CD14-positive monocyte (primary cell): Measurements from ENCODE around the gene KIFC3. TPM values are rescaled to one million over a fixed set of nuclear protein-coding genes. Genes with fewer than 3 reads are reported as not detected.
"Not testable (repeated sequence)": the region's sequence is repeated elsewhere in the genome, so short reads cannot be mapped to it uniquely, and the experiment has no call there.

Experiments used
- DNase-seq, 3 donors: peaks; one replicate each; pipeline ENCODE4 v3.0.0-alpha.2; 2011 to 2022
- H2AFZ ChIP-seq: 2 replicates; pipeline ENCODE4 v1.6.0; 2012; ENCODE audit warnings: mild to moderate bottlenecking, low read depth, low read length, inconsistent platforms; ENCODE audit not compliant: insufficient read depth, poor library complexity, severe bottlenecking
- H3K27ac ChIP-seq, 2 donors: 1 replicate in 1 of 2; 2 replicates in 1 of 2; pipeline ENCODE4 v1.5.1; 2012 to 2013; ENCODE audit warnings: low read length in 2 of 2, control low read depth in 1 of 2, inconsistent platforms in 1 of 2, low read depth in 1 of 2, mild to moderate bottlenecking in 1 of 2
- H3K27me3 ChIP-seq, 2 donors: one replicate each; pipeline versions ENCODE4 v1.6.0 to v1.6.1; 2011 to 2013; ENCODE audit warnings: low read length in 2 of 2; ENCODE audit not compliant: control insufficient read depth in 2 of 2, insufficient read depth in 2 of 2
- H3K36me3 ChIP-seq, 2 donors: replicated peaks in 1 of 2; 1 replicate in 1 of 2; 2 replicates in 1 of 2; pipeline versions ENCODE4 v1.5.1 to v1.6.1; 2012 to 2013; ENCODE audit warnings: low read length in 2 of 2, control low read depth in 1 of 2, inconsistent platforms in 1 of 2, mild to moderate bottlenecking in 1 of 2; ENCODE audit not compliant: insufficient read depth in 2 of 2, control insufficient read depth in 1 of 2
- H3K4me1 ChIP-seq, 2 donors: 1 replicate in 1 of 2; 2 replicates in 1 of 2; pipeline versions ENCODE4 v1.5.1 to v1.6.1; 2012 to 2013; ENCODE audit warnings: low read length in 2 of 2, control low read depth in 1 of 2, inconsistent platforms in 1 of 2, mild to moderate bottlenecking in 1 of 2, moderate library complexity in 1 of 2; ENCODE audit not compliant: insufficient read depth in 2 of 2, control insufficient read depth in 1 of 2
- H3K4me2 ChIP-seq: replicated peaks from 2 replicates; pipeline ENCODE3; 2012; ENCODE audit warnings: low read length, moderate library complexity, mild to moderate bottlenecking; ENCODE audit not compliant: poor library complexity, severe bottlenecking; ENCODE audit errors: extremely low read depth
- H3K4me3 ChIP-seq, 3 experiments: fragments of 200-600 bp in 1 of 3; sonication (generic) in 1 of 3; replicated peaks in 1 of 3; 1 replicate in 2 of 3; 2 replicates in 1 of 3; pipeline ENCODE4 v1.5.1; 2011 to 2013; ENCODE audit warnings: low read length in 3 of 3, mild to moderate bottlenecking in 3 of 3, control low read depth in 2 of 3, low read depth in 2 of 3, inconsistent platforms in 1 of 3, moderate library complexity in 1 of 3
- H3K79me2 ChIP-seq: 2 replicates; pipeline ENCODE4 v1.6.0; 2012; ENCODE audit warnings: mild to moderate bottlenecking, control low read depth, inconsistent platforms, low read length, moderate library complexity; ENCODE audit not compliant: insufficient read depth
- H3K9ac ChIP-seq: 2 replicates; pipeline ENCODE4 v1.6.0; 2017; ENCODE audit warnings: low read length, mild to moderate bottlenecking; ENCODE audit not compliant: insufficient read depth, poor library complexity, severe bottlenecking
- H3K9me3 ChIP-seq, 2 donors: replicated peaks in 1 of 2; 1 replicate in 1 of 2; 2 replicates in 1 of 2; pipeline versions ENCODE4 v1.5.1 to v1.6.1; 2012 to 2013; ENCODE audit warnings: low read length in 2 of 2, control low read depth in 1 of 2; ENCODE audit not compliant: control insufficient read depth in 1 of 2, insufficient read depth in 1 of 2
- H4K20me1 ChIP-seq: 2 replicates; pipeline ENCODE4 v1.6.0; 2012; ENCODE audit warnings: mild to moderate bottlenecking, low read length, control low read depth, moderate library complexity; ENCODE audit not compliant: insufficient read depth
- H3K27ac Mint-ChIP-seq, 7 donors: one replicate each; pipeline ENCODE4 v1.8.0; 2020; ENCODE audit warnings: mild to moderate bottlenecking in 7 of 7, mixed read lengths in 7 of 7, moderate library complexity in 6 of 7, inconsistent platforms in 2 of 7
- H3K27me3 Mint-ChIP-seq, 3 donors: one replicate each; pipeline ENCODE4 v1.8.0; 2021 to 2022; ENCODE audit warnings: low read depth in 3 of 3, mild to moderate bottlenecking in 3 of 3, mixed read lengths in 3 of 3, moderate library complexity in 3 of 3, inconsistent platforms in 1 of 3
- H3K36me3 Mint-ChIP-seq, 2 donors: one replicate each; pipeline ENCODE4 v1.8.0; 2020; ENCODE audit warnings: mixed read lengths in 2 of 2, inconsistent platforms in 1 of 2, mild to moderate bottlenecking in 1 of 2
- H3K4me1 Mint-ChIP-seq: one replicate; pipeline ENCODE4 v1.8.0; 2020; ENCODE audit warnings: mild to moderate bottlenecking, mixed read lengths
- H3K4me3 Mint-ChIP-seq, 2 donors: one replicate each; pipeline ENCODE4 v1.8.0; 2020; ENCODE audit warnings: mild to moderate bottlenecking in 2 of 2, mixed read lengths in 2 of 2, moderate library complexity in 1 of 2
- H3K9me3 Mint-ChIP-seq, 7 donors: one replicate each; pipeline ENCODE4 v1.8.0; 2020 to 2022; ENCODE audit warnings: mixed read lengths in 7 of 7, mild to moderate bottlenecking in 6 of 7, moderate library complexity in 6 of 7, inconsistent platforms in 2 of 7
- CTCF ChIP-seq: fragments of 200-600 bp; IDR thresholded peaks from one replicate; pipeline ENCODE4 v1.8.0; 2022; ENCODE audit warnings: antibody characterized with exemption, mild to moderate bottlenecking
- WGBS: methylation state at CpG from one replicate; pipeline ENCODE4 v1.1.5; 2013; ENCODE audit warnings: missing lambda C conversion rate; ENCODE audit not compliant: insufficient coverage; 5-methylcytosine and 5-hydroxymethylcytosine counted together
- intact Hi-C, 2 donors: fragments of 100-400 bp; cut with micrococcal nuclease; formaldehyde crosslinking; loops; one replicate each; pipeline versions ENCODE4 v1.15.0 to v1.15.1; 2023
- polyA plus RNA-seq, 3 donors: library from polyadenylated mRNA; depleted of rRNA in 1 of 3; unstranded in 2 of 3; stranded (reverse) in 1 of 3; fragments of 300-500 nt in 2 of 3; fragments of >200 nt in 1 of 3; fragmentation: Illumina TruSeq in 2 of 3; gene quantifications; 1 replicate in 2 of 3; 2 replicates in 1 of 3; pipeline ENCODE4 v1.2.3, GENCODE V29; 2012 to 2021

The KIFC3 gene
- polyA plus RNA-seq, 3 donors = 0.24 to 1.7 TPM; not detected in 1

GRCh38 chr16:57838161-57838560 is 35.9 kb upstream of the KIFC3 start:
- Histone ChIP-seq H3K79me2 (no peaks in the 10 kb centered on the region), H4K20me1 (no peaks in the 10 kb centered on the region), H3K27me3 (no peaks in the 10 kb centered on the region), H3K36me3 (no peaks in the 10 kb centered on the region), H2AFZ (no peak overlapping the region), H3K4me3 (no peak overlapping the region), H3K9me3 (no peaks in the 10 kb centered on the region), H3K4me2 (no peak overlapping the region), H3K4me1 (no peaks in the 10 kb centered on the region), H3K9ac (no peak overlapping the region), H3K27ac (no peak overlapping the region)
- H3K27me3 Mint-ChIP-seq = peaks cover 0 to 7% (median 6%) of the 10 kb centered on the region in 3 donors
- no peak overlapping the region for H3K4me3 Mint-ChIP-seq
- intact Hi-C loops = no loop called here
- DNase-seq = no peak
- no peak overlapping the region for H3K27ac Mint-ChIP-seq
- no peaks in the 10 kb centered on the region for H3K36me3 Mint-ChIP-seq
- 89% methylated on average over 13 of the region's 13 CpGs for WGBS
- no peak for TF ChIP-seq CTCF
- no peaks in the 10 kb centered on the region for H3K4me1 Mint-ChIP-seq
- H3K9me3 Mint-ChIP-seq = no peaks in the 10 kb centered on the region

DNA sequence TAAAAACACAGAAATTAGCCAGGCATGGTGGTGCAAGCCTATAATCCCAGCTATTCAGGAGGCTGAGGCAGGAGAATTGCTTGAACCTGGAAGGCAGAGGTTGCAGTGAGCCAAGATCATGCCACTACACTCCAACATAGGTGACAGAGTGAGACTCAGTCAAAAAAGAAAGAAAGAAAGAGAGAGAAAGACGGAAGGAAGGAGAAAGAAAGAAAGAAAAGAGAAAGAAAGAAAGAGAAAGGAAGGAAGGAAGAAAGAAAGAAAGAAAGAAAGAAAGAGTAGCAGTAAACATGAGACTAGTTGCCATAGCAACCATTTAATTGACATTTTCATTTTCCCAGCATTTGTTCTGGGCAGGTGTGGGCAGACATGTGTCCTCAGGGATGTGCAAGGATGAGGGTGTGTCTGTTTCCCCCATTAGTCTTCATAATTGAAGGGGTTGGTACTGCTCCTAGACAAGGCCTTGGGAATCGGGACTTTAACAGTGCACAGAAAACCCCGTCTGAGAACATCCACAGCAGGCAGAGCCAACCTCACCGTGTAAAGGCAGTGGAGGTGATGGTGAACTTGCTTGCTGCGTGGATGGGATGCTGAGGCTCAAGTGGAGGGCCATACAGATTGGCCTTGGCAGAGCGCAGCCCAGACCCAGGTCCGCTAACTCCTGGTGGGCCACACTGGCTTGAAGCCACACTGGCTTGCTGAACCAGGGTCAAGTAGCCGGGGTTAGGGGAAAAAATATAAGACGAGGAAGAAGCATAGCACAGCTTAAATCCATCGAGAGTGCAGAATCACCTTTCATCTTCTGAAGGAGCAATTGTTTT is 35.2 kb upstream of the KIFC3 start:
- Histone ChIP-seq H3K9ac (no peak overlapping the region), H3K79me2 (no peaks in the 10 kb centered on the region), H4K20me1 (no peaks in the 10 kb centered on the region), H3K27me3 (no peaks in the 10 kb centered on the region), H3K27ac (no peak overlapping the region), H3K9me3 (no peaks in the 10 kb centered on the region), H3K36me3 (no peaks in the 10 kb centered on the region), H3K4me2 (no peak overlapping the region), H3K4me3 (no peak overlapping the region), H2AFZ (no peak overlapping the region), H3K4me1 (no peaks in the 10 kb centered on the region)
- no peak for DNase-seq
- peak overlapping the region in 1 of 7 donors; percentile 33 for H3K27ac Mint-ChIP-seq
- intact Hi-C loops = no loop called here
- no peaks in the 10 kb centered on the region for H3K4me1 Mint-ChIP-seq
- no peak overlapping the region for H3K4me3 Mint-ChIP-seq
- H3K27me3 Mint-ChIP-seq = peaks cover 0 to 7% (median 6%) of the 10 kb centered on the region in 3 donors
- no peak for TF ChIP-seq CTCF
- H3K36me3 Mint-ChIP-seq = no peaks in the 10 kb centered on the region
- no peaks in the 10 kb centered on the region for H3K9me3 Mint-ChIP-seq
- WGBS = 90% methylated on average over 7 of the region's 10 CpGs

- H3K4me3 ChIP-seq, H3K4me2 ChIP-seq, H3K27ac Mint-ChIP-seq, H3K36me3 Mint-ChIP-seq, H3K27me3 Mint-ChIP-seq, intact Hi-C loops, H4K20me1 ChIP-seq, H3K4me1 ChIP-seq, H3K36me3 ChIP-seq, DNase-seq, H3K4me1 Mint-ChIP-seq, H3K79me2 ChIP-seq, H3K9me3 ChIP-seq, H3K9ac ChIP-seq, H3K27me3 ChIP-seq, H3K4me3 Mint-ChIP-seq, H2AFZ ChIP-seq, H3K9me3 Mint-ChIP-seq, H3K27ac ChIP-seq: not testable (repeated sequence)
- 95% methylated on average over 4 of the region's 4 CpGs for WGBS
Measured at GRCh38 chr16:57835439-57835838, 33.1 kb upstream of the KIFC3 start.
